Liver (tissue), 3 donors: Measurements from ENCODE around the gene NYAP2.

Experiments
- ATF3 ChIP-seq: IDR thresholded peaks from 2 replicates; pipeline ENCODE4 v1.6.1; 2016; ENCODE audit warnings: antibody characterized with exemption
- CTCF ChIP-seq: fragments of 150-350 bp; IDR thresholded peaks from 2 replicates; pipeline ENCODE4 v1.5.1; 2017; ENCODE audit warnings: improper control_type of control experiment, low read depth, low read length; ENCODE audit not compliant: missing input control
- EGR1 ChIP-seq, 2 donors: IDR thresholded peaks; 2 replicates each; pipeline ENCODE4 v1.6.1; 2016 to 2018; ENCODE audit warnings: antibody characterized with exemption in 2 of 2, low read depth in 2 of 2
- GABPA ChIP-seq, 2 donors: IDR thresholded peaks in 1 of 2; conservative IDR thresholded peaks in 1 of 2; 2 replicates each; pipeline ENCODE4 v1.6.1; 2016; ENCODE audit warnings: antibody characterized with exemption in 2 of 2, mild to moderate bottlenecking in 1 of 2, moderate library complexity in 1 of 2
- HNF4G ChIP-seq: IDR thresholded peaks from 2 replicates; pipeline ENCODE4 v1.6.1; 2016; ENCODE audit warnings: antibody characterized with exemption
- MAX ChIP-seq: IDR thresholded peaks from 2 replicates; pipeline ENCODE4 v1.6.1; 2016; ENCODE audit warnings: antibody characterized with exemption
- NR2F2 ChIP-seq: IDR thresholded peaks from 2 replicates; pipeline ENCODE4 v1.6.1; 2016; ENCODE audit warnings: antibody characterized with exemption
- RAD21 ChIP-seq, 2 donors: IDR thresholded peaks; 2 replicates each; pipeline ENCODE4 v1.6.1; 2016; ENCODE audit warnings: antibody characterized with exemption in 2 of 2, mild to moderate bottlenecking in 2 of 2
- SP1 ChIP-seq: IDR thresholded peaks from 2 replicates; pipeline ENCODE4 v1.6.1; 2018; ENCODE audit warnings: antibody characterized with exemption, mild to moderate bottlenecking
- ZBTB33 ChIP-seq: IDR thresholded peaks from 2 replicates; pipeline ENCODE4 v1.6.1; 2016; ENCODE audit warnings: antibody characterized with exemption
- donor health status: healthy.
- donor health status: healthy.

GRCh38 chr2:225355788-225356187 lies 43.7 kb upstream of the NYAP2 start:
- TF ChIP-seq CTCF (no peak), HNF4G (no peak), GABPA (IDR thresholded peaks at IDR 0.05 in 1 of 2, conservative IDR thresholded peaks at IDR 0.05 in 1 of 2) (no peak), ATF3 (no peak), NR2F2 (no peak), EGR1 (IDR thresholded peaks at IDR 0.05; ENCODE audit: low read depth in 2 of 2) (no peak), SP1 (no peak), MAX (no peak), ZBTB33 (no peak), RAD21 (IDR thresholded peaks at IDR 0.05) (no peak)
